Ishikawa (cell line): ENCODE results near the gene AIMP2.

Experiments
- CEBPB ChIP-seq: IDR thresholded peaks from 2 replicates; pipeline ENCODE4 v1.6.1; 2012
- CREB1 ChIP-seq: IDR thresholded peaks from 2 replicates; pipeline ENCODE4 v1.6.1; 2012; ENCODE audit warnings: low read depth
- EGR1 ChIP-seq: IDR thresholded peaks from 2 replicates; pipeline ENCODE4 v1.6.1; 2012
- EP300 ChIP-seq: IDR thresholded peaks from 2 replicates; pipeline ENCODE4 v1.6.1; 2012; ENCODE audit warnings: borderline replicate concordance
- FOXM1 ChIP-seq: IDR thresholded peaks from 2 replicates; pipeline ENCODE4 v1.6.1; 2012; ENCODE audit warnings: low read depth, borderline replicate concordance
- NFIC ChIP-seq: IDR thresholded peaks from 2 replicates; pipeline ENCODE4 v1.6.1; 2012
- RAD21 ChIP-seq: IDR thresholded peaks from 2 replicates; pipeline ENCODE4 v1.6.1; 2012; ENCODE audit warnings: low read depth
- REST ChIP-seq: IDR thresholded peaks from 2 replicates; pipeline ENCODE4 v1.6.1; 2012; ENCODE audit warnings: low read depth, mild to moderate bottlenecking
- TAF1 ChIP-seq: IDR thresholded peaks from 2 replicates; pipeline ENCODE4 v1.6.1; 2012; ENCODE audit warnings: low read depth, mild to moderate bottlenecking
- TCF12 ChIP-seq: IDR thresholded peaks from 2 replicates; pipeline ENCODE4 v1.6.1; 2012; ENCODE audit warnings: low read depth
- TEAD4 ChIP-seq: IDR thresholded peaks from 2 replicates; pipeline ENCODE4 v1.6.1; 2012
- USF1 ChIP-seq: IDR thresholded peaks from 2 replicates; pipeline ENCODE4 v1.6.1; 2012
- YY1 ChIP-seq: IDR thresholded peaks from 2 replicates; pipeline ENCODE4 v1.6.1; 2012; ENCODE audit warnings: low read depth
- ZBTB7A ChIP-seq: IDR thresholded peaks from 2 replicates; pipeline ENCODE4 v1.6.1; 2012; ENCODE audit warnings: low read depth
- TF ChIP-seq, protein P1 (sequence below): IDR thresholded peaks from 2 replicates; pipeline ENCODE4 v1.6.1; 2012

Gene AIMP2

DNA sequence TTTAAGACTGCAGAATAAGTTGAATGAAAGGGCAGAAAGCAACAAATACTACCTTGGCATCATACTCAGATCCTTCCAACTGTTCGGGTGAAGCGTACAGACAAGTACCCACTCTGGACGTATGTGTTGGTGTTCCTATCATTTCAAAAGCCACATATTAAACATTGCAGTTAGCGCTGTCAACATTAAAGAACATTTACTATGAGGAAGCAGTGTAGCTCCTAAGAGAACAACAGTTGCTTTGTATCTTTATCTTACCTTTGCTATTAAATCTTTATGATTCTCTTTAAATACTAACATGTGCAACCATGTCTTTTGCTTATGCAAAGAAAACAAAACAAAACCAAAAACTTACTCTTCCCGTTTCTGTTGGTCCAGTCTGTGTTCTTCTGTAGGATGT is 19.5 kb downstream of the AIMP2 start:
- TF ChIP-seq EGR1 (no peak), USF1 (no peak), TCF12 (no peak), CEBPB (no peak), TEAD4 (no peak), NFIC (no peak), ZBTB7A (no peak), EP300 (no peak), YY1 (no peak), TAF1 (no peak), REST (no peak), RAD21 (no peak), FOXM1 (no peak), CREB1 (no peak)
- TF ChIP-seq, protein P1, sequence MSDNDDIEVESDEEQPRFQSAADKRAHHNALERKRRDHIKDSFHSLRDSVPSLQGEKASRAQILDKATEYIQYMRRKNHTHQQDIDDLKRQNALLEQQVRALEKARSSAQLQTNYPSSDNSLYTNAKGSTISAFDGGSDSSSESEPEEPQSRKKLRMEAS, result no peak

DNA sequence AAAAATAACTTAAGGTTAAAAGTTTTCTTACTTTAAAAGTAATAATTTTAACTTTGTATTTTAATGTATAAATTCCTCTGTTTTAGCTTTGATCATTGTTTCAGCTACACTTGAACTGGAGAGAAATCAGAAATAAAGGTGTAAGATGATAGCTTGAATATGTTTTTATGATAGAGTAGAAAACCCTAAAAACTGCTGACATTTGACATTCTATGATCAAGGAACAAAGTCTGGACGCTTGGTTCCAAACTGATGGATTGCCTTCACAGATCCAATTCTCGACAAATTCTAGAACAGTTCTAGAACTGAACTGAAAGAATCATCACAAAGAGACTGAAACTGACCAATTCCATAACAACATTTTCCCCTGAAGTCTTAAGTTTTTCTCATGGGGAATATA is 21.9 kb downstream of the AIMP2 start, which contains the start of gene ANKRD61:
ANKRD61 (plus strand) TSS at position 389 of the 400 bp plus-strand sequence; CDS start at position 389, 0 bp downstream.
- TF ChIP-seq YY1, result no peak
- no peak for TF ChIP-seq EP300
- no peak for TF ChIP-seq USF1
- no peak for TF ChIP-seq FOXM1
- no peak for TF ChIP-seq EGR1
- no peak for TF ChIP-seq TAF1

DNA sequence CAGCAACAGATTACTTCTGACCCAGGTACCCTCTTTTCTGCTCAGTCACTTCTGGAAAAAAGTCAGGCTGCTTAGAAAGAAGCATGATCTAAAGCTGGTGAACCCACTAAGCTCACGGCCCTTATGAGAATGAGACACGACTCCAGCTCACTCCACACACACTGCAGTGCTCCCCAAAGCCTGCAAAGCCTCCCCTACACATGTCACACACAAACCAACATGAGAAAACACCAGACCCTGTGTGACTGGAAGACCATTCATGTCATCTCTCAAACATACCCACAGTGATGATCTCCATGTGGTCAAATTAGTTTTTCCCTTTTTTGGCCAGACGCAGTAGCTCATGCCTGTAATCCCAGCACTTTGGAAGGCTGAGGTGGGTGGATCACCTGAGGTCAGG is 22.5 kb downstream of the AIMP2 start:
- TF ChIP-seq EP300 (no peak), EGR1 (no peak), TAF1 (no peak), YY1 (no peak), TEAD4 (no peak), CEBPB (no peak), RAD21 (no peak), TCF12 (no peak), FOXM1 (no peak), REST (no peak), CREB1 (no peak), ZBTB7A (no peak), USF1 (no peak), NFIC (no peak)
- TF ChIP-seq, protein P1, result no peak

- no peak for TF ChIP-seq TEAD4
- no peak for TF ChIP-seq TCF12
Measured at GRCh38 chr7:6032167-6032566, 23.1 kb downstream of the AIMP2 start.

DNA sequence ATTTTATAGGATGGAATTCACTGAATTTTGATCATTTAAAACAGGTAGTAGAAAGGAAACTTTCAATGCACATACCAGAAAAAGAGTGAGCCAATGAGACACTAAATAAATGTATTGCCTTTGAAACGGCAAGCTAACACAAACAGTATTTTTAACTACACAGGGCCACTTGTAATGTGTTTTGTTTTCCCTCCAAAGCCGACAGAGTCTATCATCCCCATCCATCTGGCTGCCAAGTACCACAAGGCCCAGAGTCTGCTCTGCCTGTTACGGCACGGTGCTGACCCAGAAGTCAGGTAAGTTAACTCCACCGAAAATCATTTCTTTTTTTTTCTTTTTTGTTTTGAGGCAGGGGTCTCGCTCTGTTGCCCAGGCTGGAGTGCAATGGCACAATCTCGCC is 23.6 kb downstream of the AIMP2 start:
- TF ChIP-seq YY1 (no peak), FOXM1 (no peak), TAF1 (no peak), RAD21 (no peak), CEBPB (no peak), TEAD4 (no peak), USF1 (no peak), NFIC (no peak), TCF12 (no peak), ZBTB7A (no peak), EGR1 (no peak), REST (no peak), CREB1 (no peak)
- TF ChIP-seq, protein P1, result no peak
